Ectodermal cell (in vitro differentiated cells): ENCODE measurements around the gene ADSS2.

Source experiments
- H3K27ac ChIP-seq: 2 replicates; pipeline ENCODE4 v1.7.0; 2013; ENCODE audit warnings: mild to moderate bottlenecking, low read depth, low read length; ENCODE audit not compliant: insufficient read depth, poor library complexity, severe bottlenecking
- H3K27me3 ChIP-seq: 2 replicates; pipeline ENCODE4 v1.7.0; 2013; ENCODE audit warnings: mild to moderate bottlenecking, low read length; ENCODE audit not compliant: insufficient read depth, control insufficient read depth, poor library complexity, severe bottlenecking
- H3K36me3 ChIP-seq: one replicate; pipeline ENCODE4 v1.7.0; 2013; ENCODE audit warnings: low read length; ENCODE audit not compliant: control insufficient read depth, insufficient read depth
- H3K4me1 ChIP-seq: one replicate; pipeline ENCODE4 v1.7.0; 2013; ENCODE audit warnings: low read length; ENCODE audit not compliant: control insufficient read depth, insufficient read depth
- H3K4me3 ChIP-seq: 2 replicates; pipeline ENCODE4 v1.7.0; 2013; ENCODE audit warnings: low read depth, low read length, control low read depth; ENCODE audit not compliant: insufficient read depth
- H3K9me3 ChIP-seq: 2 replicates; pipeline ENCODE4 v1.7.0; 2013; ENCODE audit warnings: mild to moderate bottlenecking, low read length, moderate library complexity; ENCODE audit not compliant: control insufficient read depth
- WGBS, 2 experiments: methylation state at CpG; one replicate each; pipeline ENCODE4 v1.1.7; 2013; ENCODE audit warnings: missing lambda C conversion rate in 2 of 2; 5-methylcytosine and 5-hydroxymethylcytosine counted together

The ADSS2 gene

GRCh38 chr1:244427647-244428046 is 24.1 kb downstream of the ADSS2 start:
- Histone ChIP-seq H3K27me3 (no peaks in the 10 kb centered on the region), H3K4me3 (no peak overlapping the region), H3K36me3 (peaks cover 15% of the 10 kb centered on the region), H3K27ac (no peak overlapping the region), H3K9me3 (no peaks in the 10 kb centered on the region), H3K4me1 (no peaks in the 10 kb centered on the region)

DNA sequence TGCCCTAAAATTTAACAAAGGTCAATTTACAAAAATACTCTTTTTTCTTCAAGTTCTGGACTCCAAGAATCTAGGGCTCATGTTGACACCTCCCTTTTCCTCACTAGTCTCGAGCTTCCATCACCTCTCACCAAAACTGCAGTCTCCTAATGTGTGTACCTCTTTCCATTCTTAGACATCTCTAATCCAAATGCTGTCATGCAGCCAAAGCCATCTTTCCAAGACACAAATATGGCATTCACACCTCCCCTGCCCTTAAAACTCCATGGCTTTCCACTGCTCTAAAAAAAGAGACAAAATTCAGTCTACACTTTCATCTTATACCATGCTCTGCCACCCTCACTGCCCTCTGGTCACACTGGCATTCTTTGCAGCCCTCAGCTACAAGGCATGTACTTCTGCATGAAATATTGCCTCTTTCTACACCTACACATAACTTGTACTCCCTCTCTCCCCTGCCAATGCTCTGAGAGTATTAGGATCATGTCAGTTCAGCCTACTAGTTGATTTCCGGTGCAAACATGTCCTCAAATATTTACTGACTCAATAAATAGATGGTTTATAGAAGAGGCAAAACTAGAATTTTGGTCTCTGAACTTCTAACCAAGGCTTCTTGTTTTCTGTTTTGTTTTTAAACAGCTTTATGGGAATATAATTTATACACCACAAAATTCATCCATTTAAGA is 26.9 kb downstream of the ADSS2 start:
- Histone ChIP-seq H3K4me1 (no peaks in the 10 kb centered on the region), H3K36me3 (peaks cover 21% of the 10 kb centered on the region), H3K4me3 (no peak overlapping the region), H3K9me3 (no peaks in the 10 kb centered on the region), H3K27ac (no peak overlapping the region), H3K27me3 (no peaks in the 10 kb centered on the region)
- 87 to 92% methylated on average over 1 to 2 of the region's 2 CpGs for WGBS, 2 experiments

DNA sequence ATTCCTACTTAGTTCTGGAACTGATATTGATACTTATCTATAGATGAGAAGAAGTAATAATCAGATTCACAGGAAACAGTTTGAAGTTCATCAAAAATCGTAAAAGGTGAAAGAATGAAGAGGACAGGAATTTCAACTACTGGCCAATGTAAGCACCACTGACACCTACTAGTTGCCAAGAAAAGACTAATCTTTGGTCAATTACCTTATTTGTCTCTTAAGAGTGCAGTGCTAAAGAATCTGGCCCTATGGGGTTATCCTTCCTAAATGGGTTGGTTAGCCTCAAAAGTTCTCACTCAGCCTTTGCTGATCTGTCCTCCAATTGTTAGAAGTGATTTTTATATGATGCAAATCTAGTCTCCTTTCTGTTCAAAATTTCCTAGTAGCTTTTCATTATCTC is 29.5 kb downstream of the ADSS2 start:
- no peaks in the 10 kb centered on the region for H3K27me3 ChIP-seq
- H3K4me1 ChIP-seq, result no peaks in the 10 kb centered on the region
- H3K4me3 ChIP-seq, result no peak overlapping the region
- whole genome bisulfite sequencing, 2 experiments, result 94 to 100% methylated on average over 1 of the region's 1 CpG
- H3K27ac ChIP-seq, result no peak overlapping the region
- H3K9me3 ChIP-seq, result no peaks in the 10 kb centered on the region
- H3K36me3 ChIP-seq, result peaks cover 27% of the 10 kb centered on the region

GRCh38 chr1:244419024-244419423 is 32.7 kb downstream of the ADSS2 start:
- H3K27me3 ChIP-seq, result no peaks in the 10 kb centered on the region
- H3K9me3 ChIP-seq, result no peaks in the 10 kb centered on the region
- H3K4me1 ChIP-seq, result no peaks in the 10 kb centered on the region
- H3K27ac ChIP-seq, result no peak overlapping the region
- H3K4me3 ChIP-seq, result no peak overlapping the region
- 96 to 99% methylated on average over 4 of the region's 4 CpGs for WGBS, 2 experiments
- peaks cover 43% of the 10 kb centered on the region for H3K36me3 ChIP-seq

- Histone ChIP-seq H3K4me1 (no peaks in the 10 kb centered on the region), H3K4me3 (no peak overlapping the region), H3K36me3 (peaks cover 33% of the 10 kb centered on the region), H3K27ac (no peak overlapping the region), H3K27me3 (no peaks in the 10 kb centered on the region), H3K9me3 (no peaks in the 10 kb centered on the region)
- WGBS, 2 experiments, result 77 to 84% methylated on average over 1 of the region's 1 CpG
These were observed 37.2 kb downstream of the ADSS2 start for GRCh38 chr1:244414543-244414942.

- no peak overlapping the region for H3K27ac ChIP-seq
- H3K4me3 ChIP-seq, result no peak overlapping the region
- peaks cover 33% of the 10 kb centered on the region for H3K36me3 ChIP-seq
- WGBS, 2 experiments, result 91 to 95% methylated on average over 3 of the region's 3 CpGs
- no peaks in the 10 kb centered on the region for H3K4me1 ChIP-seq
- no peaks in the 10 kb centered on the region for H3K27me3 ChIP-seq
- no peaks in the 10 kb centered on the region for H3K9me3 ChIP-seq
These were observed 38.0 kb downstream of the ADSS2 start for GRCh38 chr1:244413736-244414135.

DNA sequence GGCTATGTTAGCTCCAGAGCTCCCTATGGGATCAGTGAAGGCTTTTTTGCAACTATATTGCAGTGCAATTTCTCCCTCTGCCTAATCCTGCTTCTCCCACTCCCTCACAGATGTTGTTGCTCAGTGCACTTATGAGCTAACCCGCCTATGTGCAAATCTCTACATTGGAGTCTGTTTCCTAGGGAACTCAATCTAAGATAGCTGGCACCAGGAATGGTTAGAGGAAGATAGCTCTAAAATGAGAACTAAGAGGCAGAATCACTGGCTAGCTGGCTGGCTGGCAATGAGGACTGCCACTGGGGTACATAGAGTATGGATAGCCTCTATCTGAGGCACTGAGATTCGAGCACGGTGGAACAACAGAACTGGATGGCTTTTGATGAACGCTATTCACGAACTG is 39.5 kb downstream of the ADSS2 start:
- 92 to 95% methylated on average over 5 of the region's 5 CpGs for WGBS, 2 experiments
- Histone ChIP-seq H3K4me1 (no peaks in the 10 kb centered on the region), H3K27me3 (no peaks in the 10 kb centered on the region), H3K36me3 (peaks cover 23% of the 10 kb centered on the region), H3K27ac (no peak overlapping the region), H3K9me3 (no peaks in the 10 kb centered on the region), H3K4me3 (no peak overlapping the region)

- WGBS, 2 experiments, result 91 to 98% methylated on average over 2 of the region's 2 CpGs
These were observed 42.0 kb downstream of the ADSS2 start for GRCh38 chr1:244409701-244410100.

GRCh38 chr1:244406337-244406736 is 45.4 kb downstream of the ADSS2 start:
- Histone ChIP-seq H3K9me3 (peaks cover 5% of the 10 kb centered on the region), H3K4me3 (no peak overlapping the region), H3K27me3 (no peaks in the 10 kb centered on the region), H3K27ac (no peak overlapping the region), H3K36me3 (peaks cover 37% of the 10 kb centered on the region), H3K4me1 (no peaks in the 10 kb centered on the region)
- WGBS, 2 experiments, result 92 to 93% methylated on average over 4 of the region's 4 CpGs

More at GRCh38 chr1:244409701-244410100, 42.0 kb downstream of the ADSS2 start:
- Histone ChIP-seq H3K4me3 (no peak overlapping the region), H3K4me1 (no peaks in the 10 kb centered on the region), H3K9me3 (no peaks in the 10 kb centered on the region), H3K27me3 (no peaks in the 10 kb centered on the region), H3K27ac (no peak overlapping the region), H3K36me3 (peaks cover 20% of the 10 kb centered on the region)

DNA sequence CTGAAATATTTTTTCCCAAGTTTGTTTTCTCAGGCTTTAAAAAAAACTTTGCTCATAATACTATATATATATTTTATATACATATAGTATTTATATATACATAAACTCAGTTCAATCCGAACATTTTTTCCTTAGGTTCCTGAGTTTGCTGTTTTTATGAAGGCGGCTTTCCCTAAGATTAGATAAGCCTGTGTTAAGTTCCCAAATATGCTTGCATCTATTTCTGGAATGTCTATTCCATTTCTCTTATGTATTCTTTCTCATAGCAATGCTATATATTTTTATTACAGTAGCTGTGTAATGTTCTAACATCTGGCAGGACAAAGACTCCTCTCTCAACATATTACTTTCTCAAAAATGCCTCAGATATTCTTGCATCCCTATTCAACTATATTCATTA is 45.9 kb downstream of the ADSS2 start:
- WGBS, 2 experiments, result 92% methylated on average over 2 of the region's 2 CpGs; no CpG with 5 or more reads in 1 of the 2 experiments
- peaks cover 41% of the 10 kb centered on the region for H3K36me3 ChIP-seq
- no peaks in the 10 kb centered on the region for H3K27me3 ChIP-seq
- peaks cover 5% of the 10 kb centered on the region for H3K9me3 ChIP-seq
- no peak overlapping the region for H3K27ac ChIP-seq
- no peak overlapping the region for H3K4me3 ChIP-seq
- no peaks in the 10 kb centered on the region for H3K4me1 ChIP-seq

GRCh38 chr1:244403431-244403830 is 48.3 kb downstream of the ADSS2 start:
- no peak overlapping the region for H3K27ac ChIP-seq
- H3K36me3 ChIP-seq, result peaks cover 41% of the 10 kb centered on the region
- H3K27me3 ChIP-seq, result no peaks in the 10 kb centered on the region
- H3K4me3 ChIP-seq, result no peak overlapping the region
- H3K9me3 ChIP-seq, result peaks cover 5% of the 10 kb centered on the region
- no peaks in the 10 kb centered on the region for H3K4me1 ChIP-seq
